Activated T-helper 9 cell treated with anti-CD3 and anti-CD28 coated beads, Interleukin-2, amount 50 U/mL, for 16 hours (primary cell): ENCODE results near the gene OVAAL.
A peak's percentile ranks its signal among the peaks of the same experiment; 100 is the strongest.

Source experiments
- DNase-seq: peaks from one replicate; pipeline ENCODE4 v3.0.0-alpha.2; 2020; ENCODE audit warnings: low read depth

OVAAL gene

GRCh38 chr1:180571060-180571831 lies 12.5 kb downstream of the OVAAL start:
- no peak for DNase-seq

- DNase-seq = peak; percentile 15
Observed at GRCh38 chr1:180571832-180572636, 13.3 kb downstream of the OVAAL start.

- DNase-seq = no peak
Observed at GRCh38 chr1:180572760-180573159, 14.0 kb downstream of the OVAAL start.

- no peak for DNase-seq
Observed at GRCh38 chr1:180574031-180574713, 15.4 kb downstream of the OVAAL start.

- no peak for DNase-seq
Observed at GRCh38 chr1:180577361-180577760, 18.6 kb downstream of the OVAAL start.

DNA sequence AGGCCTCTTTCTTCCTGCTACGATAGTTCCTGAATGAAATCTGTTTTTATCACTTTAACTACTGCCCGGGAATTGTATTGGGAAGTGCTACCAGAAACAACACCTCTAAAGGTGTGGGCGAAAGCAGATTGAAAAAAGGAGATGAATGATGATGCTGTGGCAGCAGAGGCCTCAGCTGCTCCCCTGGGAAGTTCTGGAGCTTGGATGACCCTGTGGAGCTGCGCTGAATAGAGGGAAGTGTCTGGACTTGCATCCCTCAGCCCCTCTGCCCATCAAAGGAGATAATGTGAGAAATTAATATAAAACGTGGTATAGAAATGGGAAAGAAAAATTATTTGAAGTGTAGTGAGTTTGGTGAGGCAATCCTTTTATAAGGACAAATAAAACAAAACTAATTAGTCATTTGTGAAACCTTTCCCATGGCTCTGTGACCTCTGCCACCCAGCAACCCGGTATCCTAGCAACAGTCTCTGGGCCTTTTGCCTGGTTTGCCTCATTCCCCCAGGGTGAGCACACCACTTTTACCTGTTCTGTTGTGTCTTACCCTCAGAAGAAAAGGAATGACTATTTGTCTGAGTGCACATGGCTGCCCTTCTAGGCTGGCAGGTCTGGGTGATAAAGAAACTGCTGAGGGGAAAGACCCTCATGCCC lies 21.3 kb downstream of the OVAAL start:
- DNase-seq = no peak

DNA sequence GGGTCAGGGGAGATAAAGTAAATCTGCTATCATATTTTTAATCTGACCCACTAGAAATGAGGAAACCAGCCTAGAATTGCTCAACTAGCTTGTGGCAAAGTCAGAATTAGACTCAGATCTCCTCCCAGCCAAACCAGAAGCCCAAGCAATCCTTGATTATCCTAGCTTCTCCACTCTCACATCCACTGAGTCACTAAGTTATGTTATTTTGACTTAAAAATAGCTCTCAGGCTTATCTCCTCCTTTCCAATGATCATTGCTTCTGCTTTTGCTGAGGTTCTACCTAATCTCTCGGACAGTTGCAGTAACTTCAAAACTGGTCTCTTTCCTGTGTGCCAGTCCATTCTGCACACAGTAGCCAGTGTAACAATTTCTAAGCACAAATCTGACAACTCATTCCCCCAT lies 22.9 kb downstream of the OVAAL start:
- DNase-seq = no peak

- no peak for DNase-seq
Observed at GRCh38 chr1:180584869-180585268, 26.1 kb downstream of the OVAAL start.

DNA sequence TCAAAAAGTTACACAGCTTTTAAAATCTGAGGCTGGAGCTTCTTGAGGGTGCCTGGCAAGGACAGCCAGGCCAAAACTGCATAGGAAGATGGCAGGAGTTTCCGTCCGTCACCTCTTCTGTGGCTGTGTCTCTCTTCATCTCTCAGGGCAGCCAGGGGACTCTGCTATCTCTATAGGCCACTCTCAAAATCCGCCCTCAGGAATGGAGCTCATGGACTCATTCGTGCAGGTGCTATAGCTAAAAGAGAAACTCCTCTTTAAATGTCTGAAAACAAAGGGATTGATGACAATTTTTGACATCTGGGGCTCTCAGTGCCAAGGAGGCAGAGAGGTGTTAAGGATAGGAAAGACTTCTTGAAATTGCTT lies 27.2 kb downstream of the OVAAL start:
- DNase-seq = no peak

- DNase-seq = no peak
Observed at GRCh38 chr1:180586671-180587155, 27.9 kb downstream of the OVAAL start.

DNA sequence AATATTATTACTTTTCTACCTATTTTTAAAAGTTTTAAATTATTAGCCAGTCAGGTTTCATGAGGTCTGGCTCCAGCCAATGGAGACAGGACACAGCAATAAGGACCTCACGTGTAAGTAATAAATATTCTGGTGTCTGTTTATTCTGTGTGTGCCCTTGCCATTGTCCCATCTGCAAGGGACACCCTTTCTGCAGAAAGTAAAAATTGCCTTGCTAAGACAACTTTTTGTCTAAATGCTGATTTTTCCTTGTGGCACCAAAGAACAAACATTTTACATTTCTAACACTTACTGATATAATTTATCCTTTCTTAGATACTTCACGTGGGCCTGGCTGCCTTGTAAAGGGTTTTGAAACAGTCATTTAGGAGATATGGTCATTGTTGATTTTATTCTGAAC lies 29.4 kb downstream of the OVAAL start:
- DNase-seq = no peak

DNA sequence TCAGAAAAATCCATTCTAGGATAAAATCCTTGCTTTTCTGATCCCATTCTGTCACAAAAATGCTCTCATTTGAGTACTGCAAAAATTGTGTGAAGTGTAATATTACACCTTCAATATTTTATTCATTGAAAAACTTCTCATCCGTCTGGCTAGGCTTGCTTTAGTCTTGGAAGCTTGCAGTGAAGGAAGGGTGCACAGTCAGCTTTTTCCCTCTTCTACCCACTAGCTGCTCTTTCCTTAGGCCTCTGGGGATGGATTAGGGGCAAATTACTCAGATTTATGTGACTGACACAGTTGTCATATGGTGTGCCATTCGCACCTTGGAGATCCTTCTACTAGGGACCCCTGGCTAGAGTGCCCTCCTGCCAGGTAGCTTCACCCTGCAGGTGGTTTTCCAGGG lies 32.1 kb downstream of the OVAAL start:
- no peak for DNase-seq

DNA sequence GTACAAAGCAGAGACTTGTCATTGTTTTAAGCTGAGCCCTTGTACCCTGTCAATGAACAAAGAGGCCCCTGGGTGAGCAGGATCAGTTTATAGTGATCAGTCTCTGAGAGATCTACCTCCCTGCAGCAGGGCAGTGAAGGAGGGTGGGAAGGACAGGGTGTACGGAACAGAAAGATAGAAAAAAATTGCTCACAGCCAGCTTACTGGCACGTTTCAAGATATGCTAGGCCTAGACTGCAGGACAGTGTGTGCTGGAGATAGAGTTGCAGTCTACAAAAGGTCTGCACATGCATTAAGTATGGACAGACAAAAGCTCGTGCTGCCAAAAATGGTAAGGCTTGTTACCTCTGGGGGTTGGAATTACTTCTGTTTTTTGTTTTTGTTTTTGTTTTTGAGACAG lies 34.6 kb downstream of the OVAAL start:
- no peak for DNase-seq

DNA sequence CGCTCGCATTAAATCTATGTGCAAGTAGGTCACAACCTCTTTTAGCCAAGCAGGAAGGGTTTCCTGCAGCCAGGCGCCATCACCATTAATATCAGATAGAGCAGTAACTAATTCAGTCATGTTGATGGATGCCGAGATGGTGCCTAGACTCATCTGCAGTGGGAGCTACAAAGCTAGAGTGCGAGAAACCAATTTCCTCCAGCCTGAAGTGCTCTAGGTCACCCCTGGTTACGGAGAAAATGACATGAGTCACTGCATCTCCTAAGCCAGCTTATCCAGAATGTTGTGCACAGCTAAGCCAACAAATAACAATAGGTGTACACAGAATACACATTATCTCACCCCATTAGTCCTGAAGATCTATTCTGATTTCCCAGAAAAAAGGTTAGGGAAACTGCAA lies 36.0 kb downstream of the OVAAL start:
- no peak for DNase-seq

DNA sequence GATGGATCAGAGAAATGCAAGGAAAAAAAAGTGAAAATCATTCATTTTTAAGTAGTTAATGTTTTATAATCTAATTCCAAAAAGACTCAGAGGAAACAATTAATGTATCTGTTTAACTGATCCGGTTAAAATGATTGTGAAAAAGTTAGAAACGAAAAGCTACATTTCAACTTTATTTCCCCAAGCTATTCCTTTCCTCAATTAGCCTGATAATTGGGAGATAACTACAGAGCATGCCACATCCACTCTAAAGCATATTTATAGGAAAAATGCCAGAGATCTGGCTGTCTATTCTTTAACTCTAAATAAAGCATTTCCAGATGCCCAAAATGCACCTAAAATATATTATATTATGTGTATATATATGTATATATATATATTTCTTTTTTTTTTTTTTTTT lies 37.2 kb downstream of the OVAAL start:
- DNase-seq = no peak

DNA sequence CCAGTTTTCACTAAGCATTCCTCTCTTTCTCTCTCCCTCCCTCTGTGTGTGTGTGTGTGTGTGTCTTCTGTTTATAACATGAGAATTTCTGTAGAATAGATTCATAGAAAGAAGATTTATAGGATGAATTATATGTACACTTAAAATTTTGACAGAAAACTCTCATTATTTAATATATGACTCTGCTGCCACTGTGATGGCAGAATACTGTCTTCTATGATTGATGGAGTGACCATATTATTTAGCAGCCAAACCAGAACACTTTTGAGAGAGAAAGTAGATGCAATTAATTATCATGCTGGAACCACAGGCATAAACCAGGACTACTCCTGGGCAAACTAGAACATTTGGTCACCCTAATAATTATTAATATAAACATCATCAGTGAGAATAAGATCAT lies 38.8 kb downstream of the OVAAL start:
- no peak for DNase-seq

GRCh38 chr1:180598333-180598974 lies 39.7 kb downstream of the OVAAL start:
- no peak for DNase-seq

DNA sequence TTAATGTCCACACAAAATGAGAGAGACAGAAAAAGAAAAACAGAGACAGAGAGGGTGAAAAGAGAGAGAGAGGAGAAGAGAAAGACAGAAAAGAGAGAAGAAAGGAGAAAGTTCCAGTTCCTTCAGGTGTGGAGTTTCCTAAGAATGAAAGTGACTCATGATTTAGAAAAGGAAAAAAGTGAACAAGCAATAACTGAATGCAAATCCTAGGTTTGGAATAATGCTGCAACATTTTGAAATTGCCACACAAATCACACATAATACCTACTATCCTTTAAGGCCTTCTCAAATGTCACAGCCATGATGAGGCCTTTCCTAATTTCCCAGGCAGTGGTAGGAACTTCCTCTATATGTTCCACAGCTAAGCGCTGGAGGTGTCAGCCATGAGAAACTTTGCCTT lies 41.6 kb downstream of the OVAAL start:
- no peak for DNase-seq

- no peak for DNase-seq
Observed at GRCh38 chr1:180601512-180601911, 42.7 kb downstream of the OVAAL start.

DNA sequence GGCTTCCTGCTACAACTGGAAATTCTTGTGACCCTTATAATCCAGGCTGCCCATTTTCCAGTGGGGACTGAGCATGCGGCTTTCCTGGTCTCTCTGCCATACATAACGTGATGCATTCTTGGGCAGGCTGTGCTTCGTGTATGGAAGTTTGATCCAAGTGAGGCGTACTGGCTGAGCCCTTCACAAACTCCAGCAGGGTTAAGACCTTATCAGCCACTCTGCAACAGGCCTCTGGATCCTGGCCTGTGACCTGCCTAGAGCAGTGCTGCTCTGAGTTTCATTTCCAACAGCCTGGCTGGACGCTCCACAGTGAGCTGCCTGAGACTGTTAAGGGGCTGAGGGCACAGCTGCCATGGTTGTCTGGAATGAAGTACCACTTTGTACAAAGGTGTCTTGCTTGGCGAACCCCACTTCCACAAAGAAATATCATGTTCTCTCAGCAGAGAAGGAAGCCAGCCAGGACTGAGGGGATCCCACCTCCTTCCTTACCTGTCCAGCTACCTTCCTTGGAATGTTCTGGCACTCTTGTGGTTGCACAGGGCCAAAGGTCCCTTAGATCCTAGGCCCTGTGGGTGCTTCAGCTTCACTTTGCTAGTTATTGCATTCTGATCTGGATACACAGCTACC lies 44.6 kb downstream of the OVAAL start:
- no peak for DNase-seq

GRCh38 chr1:180603850-180604226 lies 45.1 kb downstream of the OVAAL start:
- no peak for DNase-seq
